ENCODE results near the gene U2AF1. TPM values are rescaled to one million over a fixed set of nuclear protein-coding genes. Genes with fewer than 3 reads are reported as not detected.
"Not testable (repeated sequence)": the region's sequence is repeated elsewhere in the genome, so short reads cannot be mapped to it uniquely, and the experiment has no call there.

The U2AF1 gene
- total RNA-seq, 1 donor: 32.4 TPM

GRCh38 chr21:43089463-43089862, 17.9 kb downstream of the U2AF1 start:
- H3K4me3 ChIP-seq (ENCODE audit: low read depth, low read length); DNase-seq (ENCODE audit: low read depth): not testable (repeated sequence)

- not testable (repeated sequence) for H3K4me3 ChIP-seq (ENCODE audit: low read depth, low read length); DNase-seq (ENCODE audit: low read depth)
Measured at GRCh38 chr21:43082587-43083300, 24.6 kb downstream of the U2AF1 start.

- H3K4me3 ChIP-seq (ENCODE audit: low read depth, low read length); DNase-seq (ENCODE audit: low read depth): not testable (repeated sequence)
Measured at GRCh38 chr21:43076643-43077042, 30.7 kb downstream of the U2AF1 start.

GRCh38 chr21:43076023-43076637, 31.2 kb downstream of the U2AF1 start:
- not testable (repeated sequence) for H3K4me3 ChIP-seq (ENCODE audit: low read depth, low read length)

GRCh38 chr21:43075170-43076022, 32.0 kb downstream of the U2AF1 start, which contains the start of gene CBS:
TSS of gene CBS (minus strand) at chr21:43075835. CDS start at chr21:43072193, 3,642 bp downstream.
- not testable (repeated sequence) for DNase-seq (ENCODE audit: low read depth); H3K4me3 ChIP-seq (ENCODE audit: low read depth, low read length)

More at GRCh38 chr21:43076023-43076637, 31.2 kb downstream of the U2AF1 start:
- DNase-seq (ENCODE audit: low read depth): not testable (repeated sequence)

GRCh38 chr21:43074401-43075169, 32.8 kb downstream of the U2AF1 start:
- H3K4me3 ChIP-seq (ENCODE audit: low read depth, low read length); DNase-seq (ENCODE audit: low read depth): not testable (repeated sequence)

- DNase-seq (ENCODE audit: low read depth); H3K4me3 ChIP-seq (ENCODE audit: low read depth, low read length): not testable (repeated sequence)
Measured at GRCh38 chr21:43072742-43073141, 34.6 kb downstream of the U2AF1 start.

GRCh38 chr21:43069682-43070081, 37.7 kb downstream of the U2AF1 start:
- DNase-seq (ENCODE audit: low read depth); H3K4me3 ChIP-seq (ENCODE audit: low read depth, low read length): not testable (repeated sequence)

GRCh38 chr21:43068065-43068464, 39.3 kb downstream of the U2AF1 start:
- not testable (repeated sequence) for H3K4me3 ChIP-seq (ENCODE audit: low read depth, low read length); DNase-seq (ENCODE audit: low read depth)

- not testable (repeated sequence) for DNase-seq (ENCODE audit: low read depth); H3K4me3 ChIP-seq (ENCODE audit: low read depth, low read length)
Measured at GRCh38 chr21:43066690-43067089, 40.7 kb downstream of the U2AF1 start.

- DNase-seq (ENCODE audit: low read depth); H3K4me3 ChIP-seq (ENCODE audit: low read depth, low read length): not testable (repeated sequence)
Measured at GRCh38 chr21:43065991-43066390, 41.4 kb downstream of the U2AF1 start.

GRCh38 chr21:43064265-43064917, 43.0 kb downstream of the U2AF1 start:
- not testable (repeated sequence) for DNase-seq (ENCODE audit: low read depth)

GRCh38 chr21:43062955-43063664, 44.3 kb downstream of the U2AF1 start:
- DNase-seq (ENCODE audit: low read depth); H3K4me3 ChIP-seq (ENCODE audit: low read depth, low read length): not testable (repeated sequence)

More at GRCh38 chr21:43064265-43064917, 43.0 kb downstream of the U2AF1 start:
- H3K4me3 ChIP-seq (ENCODE audit: low read depth, low read length): not testable (repeated sequence)

- not testable (repeated sequence) for H3K4me3 ChIP-seq (ENCODE audit: low read depth, low read length); DNase-seq (ENCODE audit: low read depth)
Measured at GRCh38 chr21:43053112-43053511, 54.3 kb downstream of the U2AF1 start.

GRCh38 chr21:43045876-43046821, 61.2 kb downstream of the U2AF1 start:
- H3K4me3 ChIP-seq (ENCODE audit: low read depth, low read length); DNase-seq (ENCODE audit: low read depth): not testable (repeated sequence)

- DNase-seq (ENCODE audit: low read depth): not testable (repeated sequence)
Measured at GRCh38 chr21:43045165-43045875, 62.0 kb downstream of the U2AF1 start.

More at GRCh38 chr21:43045165-43045875, 62.0 kb downstream of the U2AF1 start:
- not testable (repeated sequence) for H3K4me3 ChIP-seq (ENCODE audit: low read depth, low read length)
